Nucleus accumbens (tissue), 56 donors: ENCODE data around the gene GIMAP1.

Source experiments
- DNase-seq, 56 donors: peaks; one replicate each; lab custom pipeline; 2025; lab: John Stamatoyannopoulos, UW

GIMAP1 gene

DNA sequence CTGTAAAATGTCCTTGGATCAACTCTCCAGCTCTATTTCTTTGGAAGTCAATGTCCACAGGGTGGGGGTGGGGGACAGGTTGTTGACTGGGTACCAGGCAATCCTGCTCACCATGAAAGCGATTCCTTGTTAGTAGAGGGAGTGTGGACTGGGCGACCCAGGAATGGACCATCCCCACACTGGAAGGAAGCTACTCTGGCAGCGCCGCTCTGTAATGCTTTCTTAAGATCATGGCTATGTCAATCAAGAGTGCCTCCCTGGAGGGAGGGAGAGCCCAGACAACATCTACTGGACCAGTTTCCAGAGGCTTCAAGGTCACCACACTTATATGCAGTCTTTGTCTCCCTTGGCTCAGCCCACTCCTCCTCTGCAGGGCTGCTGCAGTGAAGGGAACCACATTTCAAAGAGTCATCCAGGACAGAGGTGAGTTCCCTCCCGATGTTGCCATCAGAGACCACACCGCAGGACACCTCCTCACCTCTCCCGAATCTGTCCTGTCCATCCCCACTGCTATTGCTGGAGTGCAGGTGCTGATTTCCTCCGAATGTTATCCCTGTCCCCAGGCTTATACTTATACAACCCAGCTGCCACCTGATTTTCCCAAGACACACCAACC lies 27.7 kb downstream of the GIMAP1 start:
- no peak for DNase-seq

DNA sequence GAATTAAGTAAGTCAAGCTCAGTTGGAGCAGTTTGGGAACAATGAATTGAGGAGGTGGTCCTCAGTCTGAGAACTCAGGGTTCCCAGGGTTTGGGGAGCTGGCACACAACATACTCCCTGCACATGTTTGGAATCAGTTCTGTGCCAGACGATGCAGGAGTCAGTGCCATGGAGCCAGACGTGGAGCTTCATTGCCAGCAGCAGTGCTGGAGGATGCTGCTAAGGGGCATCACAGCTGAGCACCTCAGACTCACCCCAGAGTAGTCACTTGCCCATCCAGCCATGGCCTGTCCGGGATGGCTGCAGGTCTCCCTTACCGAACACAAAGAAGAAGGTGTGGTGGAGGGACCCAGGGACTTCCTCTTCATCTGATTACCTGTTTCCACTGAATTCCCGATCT lies 28.7 kb downstream of the GIMAP1 start:
- DNase-seq, result no peak

DNA sequence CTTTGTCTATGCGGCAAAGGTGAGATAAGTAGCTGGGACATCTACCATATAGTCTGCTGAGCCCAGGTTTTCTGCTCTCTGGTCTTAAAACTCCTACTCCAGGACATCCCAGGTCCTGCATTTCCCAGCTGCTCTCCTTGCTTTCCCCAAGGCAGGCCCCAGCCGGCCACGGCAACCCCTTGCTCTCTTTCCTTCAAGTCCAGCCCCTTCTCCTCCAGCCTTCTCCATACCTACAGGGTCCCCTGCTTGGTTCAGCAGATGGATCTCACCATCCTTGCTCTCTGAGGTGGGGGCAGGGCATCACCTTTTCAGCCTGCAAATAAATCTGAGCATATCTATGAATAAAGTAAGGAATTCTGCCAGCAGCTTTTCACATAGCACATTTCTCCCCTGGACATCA lies 29.5 kb downstream of the GIMAP1 start:
- DNase-seq, result no peak

DNA sequence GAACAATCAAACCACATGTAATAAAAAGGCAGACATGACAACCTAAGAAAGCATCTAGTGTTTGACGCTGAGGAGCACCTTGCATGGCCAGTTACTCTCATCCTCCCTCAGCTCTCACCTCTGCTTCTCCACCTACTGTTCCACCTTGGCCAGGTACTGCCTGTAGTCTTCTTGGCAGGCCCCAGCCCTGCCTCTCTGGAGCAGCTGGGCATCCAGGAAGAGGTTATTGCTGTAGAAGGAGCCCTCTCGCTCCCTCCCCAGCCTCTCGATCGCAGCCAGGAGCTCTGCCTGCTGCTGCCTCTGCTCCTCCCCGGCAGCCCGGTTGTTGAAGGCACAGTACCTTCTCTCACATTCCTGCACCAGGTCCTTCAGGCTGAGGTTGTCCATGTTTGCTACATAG lies 30.5 kb downstream of the GIMAP1 start:
- DNase-seq, result no peak

DNA sequence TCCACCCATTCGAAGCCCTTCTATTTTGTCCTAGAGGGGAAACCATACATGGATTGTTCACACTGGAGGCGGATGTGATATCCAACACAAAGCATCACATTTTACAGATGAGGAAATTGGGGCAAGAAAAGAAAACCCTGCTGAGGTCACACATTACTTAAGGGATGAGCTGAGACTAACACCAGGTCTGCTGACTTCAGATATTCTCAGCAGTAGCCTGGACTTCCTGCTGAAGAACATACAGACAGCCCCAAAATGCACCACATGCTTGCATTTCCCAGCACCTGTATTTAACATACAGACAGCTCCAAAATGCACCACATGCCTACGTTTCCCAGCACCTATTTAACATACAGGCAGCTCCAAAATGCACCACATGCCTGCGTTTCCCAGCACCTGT lies 32.0 kb downstream of the GIMAP1 start:
- DNase-seq, result no peak

DNA sequence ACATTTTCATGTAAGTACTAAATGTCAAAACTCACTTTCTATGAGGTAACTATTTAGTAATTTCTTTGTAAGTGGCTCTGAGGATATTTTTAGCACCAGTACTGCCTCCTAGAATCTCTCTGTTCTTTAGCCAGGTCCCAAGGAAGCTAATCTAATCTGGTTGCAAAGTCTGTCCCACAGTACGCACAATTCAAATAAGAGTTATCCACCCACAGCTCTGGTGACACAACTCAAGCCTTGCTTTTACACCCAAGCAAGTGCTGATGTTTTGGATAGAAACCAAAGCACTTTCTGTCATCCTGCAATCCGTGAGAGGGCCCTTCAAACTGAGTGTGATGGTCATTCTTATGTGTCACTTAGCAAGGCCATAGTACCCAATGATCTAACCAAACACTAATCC lies 35.3 kb downstream of the GIMAP1 start:
- no peak for DNase-seq

DNA sequence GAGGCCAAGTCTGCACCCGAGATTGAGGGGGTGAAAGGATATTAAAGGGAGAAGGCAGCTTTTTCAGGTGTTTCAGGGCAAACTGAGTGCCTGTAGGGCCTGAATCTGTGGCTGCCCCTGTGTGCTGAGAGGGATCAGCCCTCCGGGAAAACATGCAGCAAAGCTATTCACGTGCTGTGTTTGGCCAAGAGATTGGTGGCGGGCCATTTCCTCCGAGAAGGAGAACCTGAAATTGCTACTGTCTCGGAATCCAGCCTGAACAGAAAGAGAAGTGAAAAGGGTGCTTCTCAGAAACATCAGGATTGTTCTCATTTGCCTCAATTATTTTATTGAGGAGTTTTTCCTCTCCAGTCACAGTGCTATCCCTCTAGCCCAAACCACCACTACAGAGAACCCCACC lies 36.8 kb downstream of the GIMAP1 start:
- no peak for DNase-seq

DNA sequence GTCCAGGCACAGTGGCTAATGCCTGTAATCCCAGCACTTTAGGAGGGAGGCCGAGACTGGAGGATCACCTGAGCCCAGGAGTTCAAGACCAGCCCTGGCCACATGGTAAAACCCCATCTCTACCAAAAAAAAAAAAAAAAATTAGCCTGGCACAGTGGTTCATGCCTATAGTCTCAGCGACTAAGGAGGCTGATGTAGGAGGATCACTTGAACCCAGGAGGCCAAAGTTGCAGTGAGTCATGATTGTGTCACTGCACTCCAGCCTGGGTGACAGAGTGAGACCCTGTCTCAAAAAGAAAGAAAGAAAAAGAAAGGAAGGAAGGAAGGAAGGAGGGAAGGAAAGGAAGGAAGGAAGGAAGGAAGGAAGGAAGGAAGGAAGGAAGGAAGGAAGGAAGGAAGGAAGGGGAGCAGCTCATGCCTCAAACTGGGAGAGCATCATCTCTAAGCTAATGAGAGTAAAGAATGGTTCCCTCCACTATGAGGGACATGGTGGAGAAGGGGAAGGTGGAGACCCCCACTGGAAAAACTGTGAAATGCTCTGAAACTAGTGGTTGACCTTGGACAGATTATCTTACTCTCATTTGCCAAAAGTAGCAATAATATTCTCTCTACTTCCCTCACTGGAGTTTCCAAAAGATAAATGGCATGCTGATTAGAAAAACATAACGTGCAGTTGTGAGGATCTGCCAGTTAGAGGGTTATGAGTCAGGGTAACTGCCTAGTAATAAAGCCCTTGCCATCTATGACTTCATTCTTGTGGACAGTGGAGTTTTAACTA lies 37.6 kb downstream of the GIMAP1 start:
- DNase-seq, result no peak

DNA sequence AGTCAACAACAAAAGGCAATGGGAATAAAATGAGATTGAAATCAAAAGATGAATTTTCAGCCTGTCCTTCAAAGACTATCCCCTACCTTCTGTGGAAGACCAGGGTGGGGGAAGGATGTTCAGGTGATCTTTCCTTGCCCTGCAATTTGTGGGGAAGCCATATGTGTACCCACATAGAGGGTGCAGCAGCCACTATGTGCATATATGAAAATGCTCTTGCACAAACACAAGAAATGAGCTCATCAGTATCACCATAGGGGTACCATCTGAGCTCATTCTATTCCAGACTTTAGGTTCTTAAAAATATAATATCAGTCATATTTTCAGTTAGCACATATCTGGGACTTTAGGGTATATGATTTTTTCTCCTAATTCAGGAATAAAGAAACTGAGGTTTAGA lies 38.5 kb downstream of the GIMAP1 start:
- DNase-seq, result no peak

DNA sequence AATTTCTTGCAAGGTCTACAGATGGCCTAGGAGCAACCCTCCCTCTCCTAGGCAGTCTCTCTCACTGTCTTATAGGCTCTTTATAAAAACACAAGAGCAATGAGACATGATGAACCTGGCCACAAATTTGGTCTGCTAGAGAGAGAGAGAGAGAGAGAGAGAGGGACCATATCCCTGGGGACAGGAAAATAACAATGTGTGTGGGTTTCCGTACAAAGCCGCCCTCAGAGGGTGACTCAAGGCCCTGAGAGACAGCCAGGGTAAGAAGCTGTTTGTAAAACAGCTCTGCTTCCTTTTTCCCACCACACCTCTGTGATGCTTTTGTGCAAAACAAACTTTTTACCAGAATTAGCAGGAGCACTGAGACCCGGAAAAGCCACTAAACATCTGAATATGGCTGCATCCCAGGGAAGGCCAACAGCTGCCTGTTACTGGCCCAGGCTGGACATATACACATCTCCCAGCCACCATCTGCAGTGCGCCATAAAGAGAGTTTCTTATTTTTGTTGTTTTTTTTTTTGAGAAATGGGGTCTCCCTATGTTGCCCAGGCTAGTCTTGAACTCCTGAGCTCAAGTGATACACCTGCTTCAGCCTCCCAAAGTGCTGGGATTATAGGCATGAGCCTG lies 39.2 kb downstream of the GIMAP1 start:
- DNase-seq, result no peak

DNA sequence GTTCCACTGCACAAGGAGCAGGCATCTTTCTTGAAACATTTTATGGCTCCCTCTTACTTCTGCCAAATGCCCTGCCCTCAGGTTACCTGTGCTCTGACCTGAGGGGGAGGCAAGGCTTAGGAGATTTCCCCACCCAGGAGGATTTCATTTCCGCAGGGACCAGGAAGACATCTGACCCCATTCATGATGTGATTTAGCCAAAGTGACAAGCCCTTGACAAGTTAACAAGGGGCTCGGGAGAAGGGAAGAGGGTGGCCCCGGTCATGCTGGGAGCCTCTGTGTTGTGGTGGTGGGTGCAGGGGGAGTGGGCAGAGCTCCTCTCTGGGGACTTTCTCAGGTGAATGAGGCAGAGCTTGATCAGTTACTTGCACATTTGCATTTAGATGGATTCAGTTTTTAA lies 39.8 kb downstream of the GIMAP1 start:
- DNase-seq, result no peak

DNA sequence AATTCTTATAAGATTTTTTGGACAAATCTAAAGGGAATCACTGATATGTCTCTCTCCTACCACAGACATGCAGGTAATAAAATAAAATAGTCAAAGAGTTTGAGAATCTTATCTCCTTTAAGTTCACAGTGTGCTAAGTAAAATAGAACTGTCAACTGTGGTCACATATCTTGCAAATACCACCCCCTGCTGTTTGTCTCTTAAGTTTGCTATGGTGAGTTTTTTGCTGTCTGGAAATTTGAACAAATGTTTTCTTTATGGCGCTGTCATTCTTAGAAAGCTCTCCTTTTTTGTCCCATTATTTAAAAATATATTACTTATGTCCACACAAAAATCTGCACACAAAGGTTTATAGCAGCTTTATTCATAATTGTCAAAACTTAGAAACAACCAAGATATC lies 40.4 kb downstream of the GIMAP1 start:
- DNase-seq, result no peak

DNA sequence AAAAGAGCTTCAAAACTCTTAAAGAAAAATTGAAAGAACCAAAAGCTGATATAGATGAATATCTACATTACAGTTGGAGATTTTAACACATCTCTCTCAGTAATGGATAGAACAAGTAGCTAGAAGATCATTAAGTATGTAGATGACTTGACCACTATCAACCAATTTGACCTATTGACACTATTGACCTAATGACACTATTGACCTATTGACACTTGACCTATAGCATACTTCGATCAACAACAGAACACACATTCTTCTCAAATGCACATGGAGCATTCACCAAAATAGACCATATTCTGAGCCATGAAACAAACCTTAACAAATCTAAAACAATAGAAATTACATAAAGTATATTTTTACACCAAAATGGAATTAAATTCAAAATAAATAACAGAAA lies 43.1 kb downstream of the GIMAP1 start:
- no peak for DNase-seq

DNA sequence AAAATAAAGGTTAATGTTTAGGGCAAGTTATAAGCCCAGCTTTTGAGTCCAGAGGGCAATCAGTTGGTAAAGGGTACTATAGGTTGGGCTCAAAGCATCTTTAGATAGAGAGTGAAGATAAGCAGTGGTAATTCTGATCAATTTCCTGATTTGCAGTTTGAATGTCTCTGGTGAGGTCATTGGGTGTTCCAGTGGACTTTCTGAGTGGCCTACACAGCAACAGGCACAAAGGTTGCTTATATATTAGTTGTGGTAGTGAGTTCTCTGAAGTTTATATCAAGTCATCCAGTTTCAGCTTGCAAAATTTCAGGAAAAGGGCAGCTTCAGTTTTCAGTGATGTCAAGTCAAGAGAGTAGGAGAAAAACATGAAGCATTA lies 49.9 kb downstream of the GIMAP1 start:
- DNase-seq, result no peak

DNA sequence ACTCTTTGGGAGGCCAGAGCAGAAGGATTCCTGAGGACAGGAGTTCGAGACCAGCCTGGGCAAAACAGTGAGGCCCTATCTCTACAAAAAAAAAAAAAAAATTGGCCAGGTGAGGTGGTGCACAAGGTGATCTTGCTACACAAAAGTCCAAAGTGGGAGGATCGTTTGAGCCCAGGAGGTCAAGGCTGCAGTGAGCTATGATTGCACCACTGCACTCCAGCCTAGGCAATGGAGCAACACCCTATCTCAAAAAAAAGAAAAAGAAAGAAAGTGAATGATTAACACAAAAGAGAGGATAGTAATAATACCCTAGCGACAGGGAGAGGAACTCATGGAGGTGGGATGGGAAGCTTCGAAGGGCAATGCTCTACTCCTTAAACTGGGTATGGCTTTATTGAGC lies 53.4 kb downstream of the GIMAP1 start:
- DNase-seq, result no peak
